Measurements from ENCODE around the gene UBR3. TPM values are rescaled to one million over a fixed set of nuclear protein-coding genes. Genes with fewer than 3 reads are reported as not detected.

Gene UBR3
- total RNA-seq, 1 experiment from 2014 or later: 16.4 TPM

DNA sequence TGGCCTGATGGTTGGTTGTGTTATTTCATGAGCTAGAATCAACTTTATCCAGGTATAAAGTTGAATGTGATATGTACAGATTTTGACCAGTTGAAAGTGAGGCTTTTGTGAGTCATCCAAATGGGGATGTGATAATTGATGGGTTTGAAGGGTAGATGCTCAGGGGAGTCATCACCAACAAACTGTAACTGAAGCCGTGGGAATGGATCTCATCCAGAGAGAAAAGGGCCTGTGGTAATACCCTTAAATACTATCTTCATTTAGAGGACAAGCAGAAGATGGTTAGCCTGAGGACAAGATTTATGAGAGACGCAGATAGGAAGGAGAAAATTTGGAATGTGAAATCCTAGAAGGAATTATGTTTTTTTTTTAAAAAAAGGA, 260.1 kb downstream of the UBR3 start:
- H3K4me3 Mint-ChIP-seq: no peak overlapping the region
- H3K4me1 Mint-ChIP-seq: peaks cover 16% of the 10 kb centered on the region
- peaks cover 22% of the 10 kb centered on the region for H3K36me3 Mint-ChIP-seq
- H3K9me3 Mint-ChIP-seq: peaks cover 21% of the 10 kb centered on the region
- ChIA-PET CTCF (no interaction called here), POLR2A (no interaction called here)
- H3K27ac Mint-ChIP-seq: no peak overlapping the region
- no peak for TF ChIP-seq NR2C2 (CRISPR knock-in tag; IDR thresholded peaks at IDR 0.05)
- TF ChIP-seq, protein P1, sequence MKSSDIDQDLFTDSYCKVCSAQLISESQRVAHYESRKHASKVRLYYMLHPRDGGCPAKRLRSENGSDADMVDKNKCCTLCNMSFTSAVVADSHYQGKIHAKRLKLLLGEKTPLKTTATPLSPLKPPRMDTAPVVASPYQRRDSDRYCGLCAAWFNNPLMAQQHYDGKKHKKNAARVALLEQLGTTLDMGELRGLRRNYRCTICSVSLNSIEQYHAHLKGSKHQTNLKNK (CRISPR knock-in tag; IDR thresholded peaks at IDR 0.05): no peak
- no peak for TF ChIP-seq IRF2 (CRISPR knock-in tag; IDR thresholded peaks at IDR 0.05; ENCODE audit: borderline replicate concordance, low read depth)
- TF ChIP-seq, protein P2, sequence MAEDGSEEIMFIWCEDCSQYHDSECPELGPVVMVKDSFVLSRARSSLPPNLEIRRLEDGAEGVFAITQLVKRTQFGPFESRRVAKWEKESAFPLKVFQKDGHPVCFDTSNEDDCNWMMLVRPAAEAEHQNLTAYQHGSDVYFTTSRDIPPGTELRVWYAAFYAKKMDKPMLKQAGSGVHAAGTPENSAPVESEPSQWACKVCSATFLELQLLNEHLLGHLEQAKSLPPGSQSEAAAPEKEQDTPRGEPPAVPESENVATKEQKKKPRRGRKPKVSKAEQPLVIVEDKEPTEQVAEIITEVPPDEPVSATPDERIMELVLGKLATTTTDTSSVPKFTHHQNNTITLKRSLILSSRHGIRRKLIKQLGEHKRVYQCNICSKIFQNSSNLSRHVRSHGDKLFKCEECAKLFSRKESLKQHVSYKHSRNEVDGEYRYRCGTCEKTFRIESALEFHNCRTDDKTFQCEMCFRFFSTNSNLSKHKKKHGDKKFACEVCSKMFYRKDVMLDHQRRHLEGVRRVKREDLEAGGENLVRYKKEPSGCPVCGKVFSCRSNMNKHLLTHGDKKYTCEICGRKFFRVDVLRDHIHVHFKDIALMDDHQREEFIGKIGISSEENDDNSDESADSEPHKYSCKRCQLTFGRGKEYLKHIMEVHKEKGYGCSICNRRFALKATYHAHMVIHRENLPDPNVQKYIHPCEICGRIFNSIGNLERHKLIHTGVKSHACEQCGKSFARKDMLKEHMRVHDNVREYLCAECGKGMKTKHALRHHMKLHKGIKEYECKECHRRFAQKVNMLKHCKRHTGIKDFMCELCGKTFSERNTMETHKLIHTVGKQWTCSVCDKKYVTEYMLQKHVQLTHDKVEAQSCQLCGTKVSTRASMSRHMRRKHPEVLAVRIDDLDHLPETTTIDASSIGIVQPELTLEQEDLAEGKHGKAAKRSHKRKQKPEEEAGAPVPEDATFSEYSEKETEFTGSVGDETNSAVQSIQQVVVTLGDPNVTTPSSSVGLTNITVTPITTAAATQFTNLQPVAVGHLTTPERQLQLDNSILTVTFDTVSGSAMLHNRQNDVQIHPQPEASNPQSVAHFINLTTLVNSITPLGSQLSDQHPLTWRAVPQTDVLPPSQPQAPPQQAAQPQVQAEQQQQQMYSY (CRISPR knock-in tag; IDR thresholded peaks at IDR 0.05): no peak
- H3K27me3 Mint-ChIP-seq (ENCODE audit: low read depth): no peaks in the 10 kb centered on the region
- ATAC-seq: no peak
- no peak for DNase-seq (ENCODE audit: low spot score)

DNA sequence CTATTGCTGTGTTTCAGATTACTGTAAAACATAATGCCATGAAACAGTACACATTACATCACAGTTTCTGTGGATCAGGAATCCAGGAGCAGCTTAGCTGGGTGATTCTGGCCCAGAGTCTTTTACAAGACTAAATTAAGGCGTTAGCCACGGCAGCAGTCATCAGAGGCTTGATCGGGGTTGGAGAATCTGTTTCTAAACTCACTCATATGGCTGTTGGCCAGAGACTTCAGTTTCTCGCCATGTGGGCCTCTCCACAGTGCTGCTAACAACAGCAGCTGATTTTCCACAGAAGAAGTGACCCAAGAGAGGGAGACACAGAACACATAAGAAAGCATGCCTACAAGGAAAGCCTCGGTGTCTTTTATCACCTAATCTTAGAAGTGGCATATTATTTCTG, 261.5 kb downstream of the UBR3 start:
- ATAC-seq (no peak), DNase-seq (ENCODE audit: low spot score) (no peak)
- ChIA-PET POLR2A (no interaction called here), CTCF (no interaction called here)
- no peak overlapping the region for H3K4me3 Mint-ChIP-seq
- peaks cover 34% of the 10 kb centered on the region for H3K36me3 Mint-ChIP-seq
- H3K9me3 Mint-ChIP-seq: peaks cover 34% of the 10 kb centered on the region
- peaks cover 12% of the 10 kb centered on the region for H3K4me1 Mint-ChIP-seq
- no peaks in the 10 kb centered on the region for H3K27me3 Mint-ChIP-seq (ENCODE audit: low read depth)
- no peak overlapping the region for H3K27ac Mint-ChIP-seq
- no peak for TF ChIP-seq CBFB (CRISPR knock-in tag; IDR thresholded peaks at IDR 0.05; ENCODE audit: low read depth)
- no peak for TF ChIP-seq JUN (CRISPR knock-in tag; IDR thresholded peaks at IDR 0.05)
- TF ChIP-seq, protein P3, sequence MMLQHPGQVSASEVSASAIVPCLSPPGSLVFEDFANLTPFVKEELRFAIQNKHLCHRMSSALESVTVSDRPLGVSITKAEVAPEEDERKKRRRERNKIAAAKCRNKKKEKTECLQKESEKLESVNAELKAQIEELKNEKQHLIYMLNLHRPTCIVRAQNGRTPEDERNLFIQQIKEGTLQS (CRISPR knock-in tag; conservative IDR thresholded peaks at IDR 0.05): no peak
- TF ChIP-seq, protein P4, sequence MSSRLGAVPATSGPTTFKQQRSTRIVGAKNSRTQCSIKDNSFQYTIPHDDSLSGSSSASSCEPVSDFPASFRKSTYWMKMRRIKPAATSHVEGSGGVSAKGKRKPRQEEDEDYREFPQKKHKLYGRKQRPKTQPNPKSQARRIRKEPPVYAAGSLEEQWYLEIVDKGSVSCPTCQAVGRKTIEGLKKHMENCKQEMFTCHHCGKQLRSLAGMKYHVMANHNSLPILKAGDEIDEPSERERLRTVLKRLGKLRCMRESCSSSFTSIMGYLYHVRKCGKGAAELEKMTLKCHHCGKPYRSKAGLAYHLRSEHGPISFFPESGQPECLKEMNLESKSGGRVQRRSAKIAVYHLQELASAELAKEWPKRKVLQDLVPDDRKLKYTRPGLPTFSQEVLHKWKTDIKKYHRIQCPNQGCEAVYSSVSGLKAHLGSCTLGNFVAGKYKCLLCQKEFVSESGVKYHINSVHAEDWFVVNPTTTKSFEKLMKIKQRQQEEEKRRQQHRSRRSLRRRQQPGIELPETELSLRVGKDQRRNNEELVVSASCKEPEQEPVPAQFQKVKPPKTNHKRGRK (CRISPR knock-in tag; IDR thresholded peaks at IDR 0.05; ENCODE audit: borderline replicate concordance): no peak
- TF ChIP-seq, protein P5, sequence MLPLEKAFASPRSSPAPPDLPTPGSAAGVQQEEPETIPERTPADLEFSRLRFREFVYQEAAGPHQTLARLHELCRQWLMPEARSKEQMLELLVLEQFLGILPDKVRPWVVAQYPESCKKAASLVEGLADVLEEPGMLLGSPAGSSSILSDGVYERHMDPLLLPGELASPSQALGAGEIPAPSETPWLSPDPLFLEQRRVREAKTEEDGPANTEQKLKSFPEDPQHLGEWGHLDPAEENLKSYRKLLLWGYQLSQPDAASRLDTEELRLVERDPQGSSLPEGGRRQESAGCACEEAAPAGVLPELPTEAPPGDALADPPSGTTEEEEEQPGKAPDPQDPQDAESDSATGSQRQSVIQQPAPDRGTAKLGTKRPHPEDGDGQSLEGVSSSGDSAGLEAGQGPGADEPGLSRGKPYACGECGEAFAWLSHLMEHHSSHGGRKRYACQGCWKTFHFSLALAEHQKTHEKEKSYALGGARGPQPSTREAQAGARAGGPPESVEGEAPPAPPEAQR (CRISPR knock-in tag; IDR thresholded peaks at IDR 0.05): no peak
- TF ChIP-seq, protein P6, sequence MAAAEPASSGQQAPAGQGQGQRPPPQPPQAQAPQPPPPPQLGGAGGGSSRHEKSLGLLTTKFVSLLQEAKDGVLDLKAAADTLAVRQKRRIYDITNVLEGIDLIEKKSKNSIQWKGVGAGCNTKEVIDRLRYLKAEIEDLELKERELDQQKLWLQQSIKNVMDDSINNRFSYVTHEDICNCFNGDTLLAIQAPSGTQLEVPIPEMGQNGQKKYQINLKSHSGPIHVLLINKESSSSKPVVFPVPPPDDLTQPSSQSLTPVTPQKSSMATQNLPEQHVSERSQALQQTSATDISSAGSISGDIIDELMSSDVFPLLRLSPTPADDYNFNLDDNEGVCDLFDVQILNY (CRISPR knock-in tag; IDR thresholded peaks at IDR 0.05): no peak
- TF ChIP-seq, protein P7, sequence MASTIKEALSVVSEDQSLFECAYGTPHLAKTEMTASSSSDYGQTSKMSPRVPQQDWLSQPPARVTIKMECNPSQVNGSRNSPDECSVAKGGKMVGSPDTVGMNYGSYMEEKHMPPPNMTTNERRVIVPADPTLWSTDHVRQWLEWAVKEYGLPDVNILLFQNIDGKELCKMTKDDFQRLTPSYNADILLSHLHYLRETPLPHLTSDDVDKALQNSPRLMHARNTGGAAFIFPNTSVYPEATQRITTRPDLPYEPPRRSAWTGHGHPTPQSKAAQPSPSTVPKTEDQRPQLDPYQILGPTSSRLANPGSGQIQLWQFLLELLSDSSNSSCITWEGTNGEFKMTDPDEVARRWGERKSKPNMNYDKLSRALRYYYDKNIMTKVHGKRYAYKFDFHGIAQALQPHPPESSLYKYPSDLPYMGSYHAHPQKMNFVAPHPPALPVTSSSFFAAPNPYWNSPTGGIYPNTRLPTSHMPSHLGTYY (CRISPR knock-in tag; IDR thresholded peaks at IDR 0.05): no peak
- TF ChIP-seq ZNF317 (CRISPR knock-in tag; IDR thresholded peaks at IDR 0.05; ENCODE audit: borderline replicate concordance, low read depth): no peak
- TF ChIP-seq, protein P8, sequence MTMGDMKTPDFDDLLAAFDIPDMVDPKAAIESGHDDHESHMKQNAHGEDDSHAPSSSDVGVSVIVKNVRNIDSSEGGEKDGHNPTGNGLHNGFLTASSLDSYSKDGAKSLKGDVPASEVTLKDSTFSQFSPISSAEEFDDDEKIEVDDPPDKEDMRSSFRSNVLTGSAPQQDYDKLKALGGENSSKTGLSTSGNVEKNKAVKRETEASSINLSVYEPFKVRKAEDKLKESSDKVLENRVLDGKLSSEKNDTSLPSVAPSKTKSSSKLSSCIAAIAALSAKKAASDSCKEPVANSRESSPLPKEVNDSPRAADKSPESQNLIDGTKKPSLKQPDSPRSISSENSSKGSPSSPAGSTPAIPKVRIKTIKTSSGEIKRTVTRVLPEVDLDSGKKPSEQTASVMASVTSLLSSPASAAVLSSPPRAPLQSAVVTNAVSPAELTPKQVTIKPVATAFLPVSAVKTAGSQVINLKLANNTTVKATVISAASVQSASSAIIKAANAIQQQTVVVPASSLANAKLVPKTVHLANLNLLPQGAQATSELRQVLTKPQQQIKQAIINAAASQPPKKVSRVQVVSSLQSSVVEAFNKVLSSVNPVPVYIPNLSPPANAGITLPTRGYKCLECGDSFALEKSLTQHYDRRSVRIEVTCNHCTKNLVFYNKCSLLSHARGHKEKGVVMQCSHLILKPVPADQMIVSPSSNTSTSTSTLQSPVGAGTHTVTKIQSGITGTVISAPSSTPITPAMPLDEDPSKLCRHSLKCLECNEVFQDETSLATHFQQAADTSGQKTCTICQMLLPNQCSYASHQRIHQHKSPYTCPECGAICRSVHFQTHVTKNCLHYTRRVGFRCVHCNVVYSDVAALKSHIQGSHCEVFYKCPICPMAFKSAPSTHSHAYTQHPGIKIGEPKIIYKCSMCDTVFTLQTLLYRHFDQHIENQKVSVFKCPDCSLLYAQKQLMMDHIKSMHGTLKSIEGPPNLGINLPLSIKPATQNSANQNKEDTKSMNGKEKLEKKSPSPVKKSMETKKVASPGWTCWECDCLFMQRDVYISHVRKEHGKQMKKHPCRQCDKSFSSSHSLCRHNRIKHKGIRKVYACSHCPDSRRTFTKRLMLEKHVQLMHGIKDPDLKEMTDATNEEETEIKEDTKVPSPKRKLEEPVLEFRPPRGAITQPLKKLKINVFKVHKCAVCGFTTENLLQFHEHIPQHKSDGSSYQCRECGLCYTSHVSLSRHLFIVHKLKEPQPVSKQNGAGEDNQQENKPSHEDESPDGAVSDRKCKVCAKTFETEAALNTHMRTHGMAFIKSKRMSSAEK (CRISPR knock-in tag; IDR thresholded peaks at IDR 0.05; ENCODE audit: borderline replicate concordance): no peak
- no peak for TF ChIP-seq ELF4 (CRISPR knock-in tag; IDR thresholded peaks at IDR 0.05; ENCODE audit: low read depth)
- TF ChIP-seq, protein P9, sequence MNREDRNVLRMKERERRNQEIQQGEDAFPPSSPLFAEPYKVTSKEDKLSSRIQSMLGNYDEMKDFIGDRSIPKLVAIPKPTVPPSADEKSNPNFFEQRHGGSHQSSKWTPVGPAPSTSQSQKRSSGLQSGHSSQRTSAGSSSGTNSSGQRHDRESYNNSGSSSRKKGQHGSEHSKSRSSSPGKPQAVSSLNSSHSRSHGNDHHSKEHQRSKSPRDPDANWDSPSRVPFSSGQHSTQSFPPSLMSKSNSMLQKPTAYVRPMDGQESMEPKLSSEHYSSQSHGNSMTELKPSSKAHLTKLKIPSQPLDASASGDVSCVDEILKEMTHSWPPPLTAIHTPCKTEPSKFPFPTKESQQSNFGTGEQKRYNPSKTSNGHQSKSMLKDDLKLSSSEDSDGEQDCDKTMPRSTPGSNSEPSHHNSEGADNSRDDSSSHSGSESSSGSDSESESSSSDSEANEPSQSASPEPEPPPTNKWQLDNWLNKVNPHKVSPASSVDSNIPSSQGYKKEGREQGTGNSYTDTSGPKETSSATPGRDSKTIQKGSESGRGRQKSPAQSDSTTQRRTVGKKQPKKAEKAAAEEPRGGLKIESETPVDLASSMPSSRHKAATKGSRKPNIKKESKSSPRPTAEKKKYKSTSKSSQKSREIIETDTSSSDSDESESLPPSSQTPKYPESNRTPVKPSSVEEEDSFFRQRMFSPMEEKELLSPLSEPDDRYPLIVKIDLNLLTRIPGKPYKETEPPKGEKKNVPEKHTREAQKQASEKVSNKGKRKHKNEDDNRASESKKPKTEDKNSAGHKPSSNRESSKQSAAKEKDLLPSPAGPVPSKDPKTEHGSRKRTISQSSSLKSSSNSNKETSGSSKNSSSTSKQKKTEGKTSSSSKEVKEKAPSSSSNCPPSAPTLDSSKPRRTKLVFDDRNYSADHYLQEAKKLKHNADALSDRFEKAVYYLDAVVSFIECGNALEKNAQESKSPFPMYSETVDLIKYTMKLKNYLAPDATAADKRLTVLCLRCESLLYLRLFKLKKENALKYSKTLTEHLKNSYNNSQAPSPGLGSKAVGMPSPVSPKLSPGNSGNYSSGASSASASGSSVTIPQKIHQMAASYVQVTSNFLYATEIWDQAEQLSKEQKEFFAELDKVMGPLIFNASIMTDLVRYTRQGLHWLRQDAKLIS (CRISPR knock-in tag; IDR thresholded peaks at IDR 0.05; ENCODE audit: borderline replicate concordance): no peak
- no peak for TF ChIP-seq RELA (CRISPR knock-in tag; IDR thresholded peaks at IDR 0.05; ENCODE audit: borderline replicate concordance)

Measured in WTC11 (cell line).